H1 (cell line): ENCODE results near the gene ATG16L1.

ENCODE experiments used
- CBX5 ChIP-seq: fragments of 300-800, 300-1000 bp; sonication (generic); IDR thresholded peaks from 2 replicates; pipeline ENCODE4 v1.7.1; 2016; ENCODE audit warnings: antibody characterized with exemption, low read length, low read depth
- KDM1A ChIP-seq: fragments of 200-600, 300-600 bp; sonication (generic); IDR thresholded peaks from 2 replicates; pipeline ENCODE4 v1.7.1; 2016; ENCODE audit warnings: mild to moderate bottlenecking, low read length, borderline replicate concordance
- POLR2A ChIP-seq, 2 experiments: IDR thresholded peaks; 1 replicate in 1 of 2; 2 replicates in 1 of 2; pipeline ENCODE4 v1.6.1; 2011; ENCODE audit warnings: low read depth in 2 of 2, low read length in 2 of 2, mild to moderate bottlenecking in 2 of 2; ENCODE audit errors: control extremely low read depth in 1 of 2
- RFX5 ChIP-seq: IDR thresholded peaks from 2 replicates; pipeline ENCODE4 v1.6.1; 2011; ENCODE audit warnings: low read depth, low read length, improper control_type of control experiment, borderline replicate concordance
- SP4 ChIP-seq: IDR thresholded peaks from 2 replicates; pipeline ENCODE4 v1.6.1; 2012; ENCODE audit warnings: low read length, inconsistent platforms
- TAF7 ChIP-seq: optimal IDR thresholded peaks from 2 replicates; pipeline ENCODE3; 2011; ENCODE audit warnings: low read depth, mild to moderate bottlenecking, inconsistent platforms, low read length, moderate library complexity, borderline replicate concordance
- YY1 ChIP-seq: IDR thresholded peaks from 2 replicates; pipeline ENCODE4 v1.6.1; 2011; ENCODE audit warnings: low read depth, mild to moderate bottlenecking, low read length
- TF ChIP-seq, protein P1 (sequence below), 3 experiments: IDR thresholded peaks; 1 replicate in 2 of 3; 2 replicates in 1 of 3; pipeline versions ENCODE4 v1.5.1 to v1.6.1; 2011; ENCODE audit warnings: low read length in 3 of 3, mild to moderate bottlenecking in 3 of 3, inconsistent platforms in 2 of 3, low read depth in 1 of 3, moderate library complexity in 1 of 3; ENCODE audit not compliant: insufficient read depth in 1 of 3; ENCODE audit errors: control extremely low read depth in 1 of 3
- TF ChIP-seq, protein P2 (sequence below): IDR thresholded peaks from 2 replicates; pipeline ENCODE4 v1.6.1; 2012; ENCODE audit warnings: inconsistent platforms

DNA sequence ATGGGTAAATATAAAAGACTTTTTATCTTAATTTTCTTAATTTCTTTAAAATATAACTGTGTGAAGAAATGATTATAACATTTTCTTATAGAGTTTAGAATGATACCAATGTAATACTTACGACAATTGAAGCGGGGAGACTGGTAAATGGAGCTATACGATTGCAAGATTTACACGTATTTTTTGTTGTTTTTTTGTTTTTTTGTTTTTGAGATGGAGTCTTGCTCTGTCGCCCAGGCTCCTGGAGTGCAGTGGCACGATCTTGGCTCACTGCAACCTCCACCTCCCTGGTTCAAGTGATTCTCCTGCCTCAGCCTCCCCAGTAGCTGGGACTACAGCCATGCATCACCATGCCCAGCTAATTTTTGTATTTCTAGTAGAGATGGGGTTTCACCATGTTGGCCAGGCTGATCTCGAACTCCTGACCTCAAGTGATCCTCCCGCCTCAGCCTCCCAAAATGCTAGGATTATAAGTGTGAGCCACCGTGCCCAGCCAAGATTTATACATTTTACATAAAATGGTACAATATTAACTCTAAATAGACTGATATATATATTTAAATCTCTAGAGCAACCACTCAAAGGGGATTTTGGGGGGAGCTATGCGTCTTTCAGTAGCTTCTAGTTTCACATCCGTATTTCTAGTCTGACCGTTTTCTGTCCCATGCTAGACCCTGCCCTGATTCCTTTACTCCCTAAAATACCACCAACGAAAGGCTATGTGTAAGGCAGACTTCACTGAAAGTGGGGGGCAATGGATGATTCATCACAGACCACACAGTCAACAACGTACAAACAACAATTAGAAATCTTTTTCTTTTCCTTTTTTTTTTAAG lies 28.2 kb upstream of the ATG16L1 start:
- TF ChIP-seq, protein P1, sequence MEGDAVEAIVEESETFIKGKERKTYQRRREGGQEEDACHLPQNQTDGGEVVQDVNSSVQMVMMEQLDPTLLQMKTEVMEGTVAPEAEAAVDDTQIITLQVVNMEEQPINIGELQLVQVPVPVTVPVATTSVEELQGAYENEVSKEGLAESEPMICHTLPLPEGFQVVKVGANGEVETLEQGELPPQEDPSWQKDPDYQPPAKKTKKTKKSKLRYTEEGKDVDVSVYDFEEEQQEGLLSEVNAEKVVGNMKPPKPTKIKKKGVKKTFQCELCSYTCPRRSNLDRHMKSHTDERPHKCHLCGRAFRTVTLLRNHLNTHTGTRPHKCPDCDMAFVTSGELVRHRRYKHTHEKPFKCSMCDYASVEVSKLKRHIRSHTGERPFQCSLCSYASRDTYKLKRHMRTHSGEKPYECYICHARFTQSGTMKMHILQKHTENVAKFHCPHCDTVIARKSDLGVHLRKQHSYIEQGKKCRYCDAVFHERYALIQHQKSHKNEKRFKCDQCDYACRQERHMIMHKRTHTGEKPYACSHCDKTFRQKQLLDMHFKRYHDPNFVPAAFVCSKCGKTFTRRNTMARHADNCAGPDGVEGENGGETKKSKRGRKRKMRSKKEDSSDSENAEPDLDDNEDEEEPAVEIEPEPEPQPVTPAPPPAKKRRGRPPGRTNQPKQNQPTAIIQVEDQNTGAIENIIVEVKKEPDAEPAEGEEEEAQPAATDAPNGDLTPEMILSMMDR (IDR thresholded peaks at IDR 0.05; ENCODE audit: control extremely low read depth in 1 of 3, insufficient read depth in 1 of 3, low read depth in 1 of 3, low read length in 3 of 3) = no peak
- no peak for TF ChIP-seq SP4
- TF ChIP-seq TAF7 = no peak
- TF ChIP-seq CBX5 = no peak
- TF ChIP-seq, protein P2, sequence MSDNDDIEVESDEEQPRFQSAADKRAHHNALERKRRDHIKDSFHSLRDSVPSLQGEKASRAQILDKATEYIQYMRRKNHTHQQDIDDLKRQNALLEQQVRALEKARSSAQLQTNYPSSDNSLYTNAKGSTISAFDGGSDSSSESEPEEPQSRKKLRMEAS = no peak
- TF ChIP-seq POLR2A (IDR thresholded peaks at IDR 0.05; ENCODE audit: control extremely low read depth in 1 of 2, low read depth in 2 of 2, low read length in 2 of 2) = no peak
- no peak for TF ChIP-seq KDM1A
- TF ChIP-seq YY1 = no peak
- no peak for TF ChIP-seq RFX5
